Body of pancreas (tissue), 4 donors: ENCODE measurements around the gene CNTNAP5.

Experiments
- CTCF ChIP-seq, 7 experiments: fragments of 450-650 bp in 4 of 7; fragments of 200-600 bp in 3 of 7; sonication (generic) in 3 of 7; IDR thresholded peaks; one replicate each; pipeline ENCODE4 v1.5.1; 2016 to 2019; ENCODE audit warnings: antibody characterized with exemption in 7 of 7
- POLR2A ChIP-seq, 3 donors: fragments of 450-650 bp; IDR thresholded peaks; one replicate each; pipeline ENCODE4 v1.6.1; 2016; ENCODE audit warnings: antibody characterized with exemption in 3 of 3, mild to moderate bottlenecking in 2 of 3

GRCh38 chr2:124542932-124543640 is 518.0 kb downstream of the CNTNAP5 start:
- TF ChIP-seq CTCF (IDR thresholded peaks at IDR 0.05) (no peak), POLR2A (IDR thresholded peaks at IDR 0.05) (no peak)
